Motor neuron (in vitro differentiated cells): Measurements from ENCODE around the gene ST6GALNAC3. TPM values are rescaled to one million over a fixed set of nuclear protein-coding genes. Genes with fewer than 3 reads are reported as not detected.
"Not testable (repeated sequence)": the region's sequence is repeated elsewhere in the genome, so short reads cannot be mapped to it uniquely, and the experiment has no call there.

Experiments
- ATAC-seq, 8 experiments: fragments of 200-7000 bp; cut with Tn5 transposase; replicated peaks in 6 of 8; 2 replicates each; pipeline ENCODE4 v1.8.0; 2021; ENCODE audit warnings: mild to moderate bottlenecking in 8 of 8, moderate library complexity in 8 of 8
- H3K27ac ChIP-seq, 2 donors: fragments of 250-450 bp; sonication (Bioruptor Pico); 2 replicates each; pipeline ENCODE4 v1.9.0; 2021; ENCODE audit warnings: antibody characterized with exemption in 2 of 2, mild to moderate bottlenecking in 2 of 2, moderate library complexity in 1 of 2
- H3K4me1 ChIP-seq, 2 donors: fragments of 250-450 bp; sonication (Bioruptor Pico); replicated peaks in 1 of 2; 2 replicates each; pipeline ENCODE4 v1.6.1; 2021; ENCODE audit warnings: antibody characterized with exemption in 2 of 2, mild to moderate bottlenecking in 2 of 2, moderate library complexity in 1 of 2
- H3K4me3 ChIP-seq, 5 donors: fragments of 250-450 bp; sonication (Bioruptor Pico); 2 replicates each; pipeline ENCODE4 v1.9.0; 2021; ENCODE audit warnings: antibody characterized with exemption in 5 of 5, mild to moderate bottlenecking in 5 of 5, moderate library complexity in 4 of 5
- WGBS, 10 experiments: fragments of 450-650 bp; shearing (Covaris generic); methylation state at CpG; one replicate each; pipeline ENCODE4 v1.0.0; 2022; 5-methylcytosine and 5-hydroxymethylcytosine counted together
- in situ Hi-C, 9 experiments: fragments of 400-800 bp; cut with MboI; loops; one replicate each; pipeline ENCODE4 v1.15.0; 2021; ENCODE audit warnings: low sequenced_read_pairs in 9 of 9, low pct_unique_long_range_greater_than_20kb in 2 of 9; ENCODE audit not compliant: unreplicated experiment in 9 of 9
- total RNA-seq, 8 experiments: library from RNA; unstranded; fragments of 300-600 nt; gene quantifications; 2 replicates each; pipeline versions ENCODE4 v1.2.3 to v1.2.4, GENCODE V29; 2022

The ST6GALNAC3 gene
- total RNA-seq, 8 experiments from 2014 or later: 0.31 to 39.5 (median 3.9) TPM; not detected in 1

DNA sequence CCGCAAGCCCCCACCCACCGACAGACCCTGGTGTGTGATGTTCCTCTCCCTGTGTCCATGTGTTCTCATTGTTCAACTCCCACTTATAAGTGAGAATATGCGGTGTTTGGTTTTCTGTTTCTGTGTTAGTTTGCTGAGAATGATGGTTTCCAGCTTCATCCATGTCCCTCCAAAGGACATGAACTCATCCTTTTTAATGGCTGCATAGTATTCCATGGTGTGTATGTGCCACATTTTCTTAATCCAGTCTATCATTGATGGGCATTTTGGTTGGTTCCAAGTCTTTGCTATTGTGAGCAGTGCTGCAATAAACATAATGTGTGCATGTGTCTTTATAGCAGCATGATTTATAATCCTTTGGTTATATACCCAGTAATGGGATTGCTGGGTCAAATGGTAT, 24.5 kb upstream of the ST6GALNAC3 start:
- H3K27ac ChIP-seq, H3K4me3 ChIP-seq, ATAC-seq, H3K4me1 ChIP-seq, in situ Hi-C loops: not testable (repeated sequence)
- 33 to 100% (median 92%) methylated on average over 1 to 3 of the region's 3 CpGs; no CpG with 5 or more reads in 5 of the 10 experiments for WGBS, 10 experiments

DNA sequence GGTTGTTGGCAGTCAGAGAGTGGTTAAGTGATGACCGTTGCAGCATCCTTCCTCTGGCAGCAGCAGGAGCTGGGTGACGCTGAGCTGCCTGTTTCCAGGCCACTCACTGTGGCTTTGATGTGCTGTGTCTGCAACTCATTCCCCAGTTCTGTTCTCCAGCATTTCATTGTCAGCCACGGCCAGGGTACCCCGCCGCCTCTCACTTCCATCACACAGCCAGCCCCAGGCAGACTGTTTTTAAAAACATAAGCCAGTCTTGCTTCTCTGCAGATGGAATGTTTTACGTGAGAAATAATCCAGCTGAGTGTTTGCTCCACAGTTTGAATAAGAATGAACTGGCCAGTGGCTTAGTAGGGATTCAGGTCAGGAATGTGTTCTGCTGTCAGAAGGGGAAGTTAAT, 21.5 kb upstream of the ST6GALNAC3 start:
- no peak overlapping the region for H3K4me3 ChIP-seq
- in situ Hi-C loops: no loop called here

DNA sequence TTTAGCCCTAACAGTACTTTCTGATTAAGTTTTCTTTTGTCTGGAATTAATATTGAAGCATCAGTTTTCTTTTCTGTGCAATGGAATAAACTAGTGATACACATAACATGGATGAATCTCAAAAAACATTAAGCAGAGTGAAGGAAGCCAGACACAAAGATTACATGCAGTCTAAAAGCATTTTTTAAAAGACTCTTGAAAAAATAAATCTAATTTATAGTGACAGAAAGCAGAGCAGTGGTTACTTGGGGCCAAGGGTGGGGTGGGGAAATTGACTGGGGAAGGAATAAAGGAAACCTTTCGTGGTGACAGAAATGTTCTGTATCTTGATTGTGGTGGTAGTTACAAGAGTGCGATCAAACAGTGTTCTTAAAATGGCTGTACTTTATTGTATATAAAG, 20.2 kb upstream of the ST6GALNAC3 start:
- peaks cover 8 to 12% of the 10 kb centered on the region in 2 donors for H3K4me1 ChIP-seq
- in situ Hi-C loops: no loop called here
- H3K27ac ChIP-seq: no peak overlapping the region
- WGBS, 10 experiments: 6 to 100% (median 82%) methylated on average over 1 to 2 of the region's 2 CpGs; no CpG with 5 or more reads in 2 of the 10 experiments
- no peak for ATAC-seq
- no peak overlapping the region for H3K4me3 ChIP-seq

More for the DNA sequence above, 21.5 kb upstream of the ST6GALNAC3 start:
- Histone ChIP-seq H3K27ac (no peak overlapping the region), H3K4me1 (peaks cover 2 to 6% of the 10 kb centered on the region in 2 donors)
- ATAC-seq: peak in 5 of 8 experiments; percentile 83 to 98 (median 88)
- 10 to 23% (median 19%) methylated on average over 2 to 6 of the region's 6 CpGs; no CpG with 5 or more reads in 5 of the 10 experiments for WGBS, 10 experiments

DNA sequence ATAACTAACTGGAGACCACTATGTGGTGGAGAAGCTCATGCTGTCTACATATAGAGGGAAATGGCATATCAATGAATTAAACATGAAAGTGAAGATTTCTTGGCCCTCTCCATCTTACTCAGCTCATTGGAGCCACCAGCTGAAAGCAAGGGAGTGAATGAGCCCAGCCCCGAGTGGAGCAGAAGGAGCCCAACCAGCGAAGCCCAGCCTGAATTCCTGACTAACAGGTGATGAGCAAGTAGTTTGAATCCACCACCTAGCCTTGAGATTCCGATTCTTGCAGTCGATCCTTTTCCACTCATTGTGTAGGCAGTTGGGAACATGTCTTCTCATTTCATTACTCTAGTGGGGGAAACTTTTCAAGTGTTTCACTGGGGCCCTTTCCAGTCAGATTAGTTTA, 18.6 kb upstream of the ST6GALNAC3 start:
- in situ Hi-C loops: no loop called here
- no peak overlapping the region for H3K27ac ChIP-seq
- H3K4me3 ChIP-seq: no peak overlapping the region
- ATAC-seq: no peak
- 56 to 100% (median 85%) methylated on average over 1 to 4 of the region's 4 CpGs; no CpG with 5 or more reads in 3 of the 10 experiments for WGBS, 10 experiments
- H3K4me1 ChIP-seq: peaks cover 10 to 16% of the 10 kb centered on the region in 2 donors

DNA sequence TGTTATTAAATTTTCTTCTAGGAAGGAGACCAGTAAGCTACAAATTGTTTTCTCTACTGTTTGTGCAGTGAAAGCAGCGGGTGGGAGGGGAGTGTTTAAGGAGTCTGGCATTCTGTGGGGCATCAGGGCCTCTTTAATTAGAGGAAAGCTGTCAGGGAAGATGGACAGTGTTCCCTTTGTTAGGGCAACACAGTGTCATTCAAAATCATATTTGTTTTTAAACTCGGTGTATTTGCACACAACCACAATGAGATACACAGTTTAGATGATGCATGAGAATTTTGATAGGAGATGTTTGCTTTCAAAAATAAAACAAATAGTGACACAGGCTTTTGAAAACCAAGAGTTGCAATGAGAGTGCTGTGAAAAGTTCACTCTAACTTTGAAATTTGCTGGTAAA, 15.1 kb upstream of the ST6GALNAC3 start:
- ATAC-seq: peak in 5 of 8 experiments; percentile 33 to 77 (median 53)
- Histone ChIP-seq H3K27ac (no peak overlapping the region), H3K4me1 (peaks cover 8 to 10% of the 10 kb centered on the region in 2 donors), H3K4me3 (no peak overlapping the region)
- 0 to 89% (median 18%) methylated on average over 1 to 2 of the region's 2 CpGs; no CpG with 5 or more reads in 3 of the 10 experiments for WGBS, 10 experiments
- in situ Hi-C loops: no loop called here

DNA sequence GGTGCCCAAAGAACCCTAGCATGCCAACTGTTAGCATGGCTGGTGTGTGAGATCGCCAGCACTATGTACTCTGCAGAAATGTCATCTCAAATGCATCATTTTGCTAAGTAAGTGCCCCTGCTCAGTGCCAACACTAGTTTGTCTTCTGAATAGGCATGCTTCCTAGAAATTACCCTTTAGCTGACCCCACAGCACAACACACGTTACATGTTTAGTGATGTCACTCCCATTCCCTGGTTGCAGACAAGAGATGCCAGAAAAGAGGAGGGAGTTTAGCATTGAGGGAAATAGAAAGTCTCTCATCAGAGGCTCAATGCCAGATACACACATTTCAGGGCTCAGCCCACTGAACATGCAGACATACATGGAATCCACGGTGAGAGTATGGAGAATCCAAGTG, 9.3 kb upstream of the ST6GALNAC3 start:
- Histone ChIP-seq H3K27ac (no peak overlapping the region), H3K4me1 (peaks cover 5% of the 10 kb centered on the region in 2 donors), H3K4me3 (no peak overlapping the region)
- in situ Hi-C loops: no loop called here
- 0 to 90% (median 71%) methylated on average over 2 to 3 of the region's 3 CpGs; no CpG with 5 or more reads in 3 of the 10 experiments for WGBS, 10 experiments
- ATAC-seq: peak in 5 of 8 experiments; percentile 23 to 97 (median 79)

DNA sequence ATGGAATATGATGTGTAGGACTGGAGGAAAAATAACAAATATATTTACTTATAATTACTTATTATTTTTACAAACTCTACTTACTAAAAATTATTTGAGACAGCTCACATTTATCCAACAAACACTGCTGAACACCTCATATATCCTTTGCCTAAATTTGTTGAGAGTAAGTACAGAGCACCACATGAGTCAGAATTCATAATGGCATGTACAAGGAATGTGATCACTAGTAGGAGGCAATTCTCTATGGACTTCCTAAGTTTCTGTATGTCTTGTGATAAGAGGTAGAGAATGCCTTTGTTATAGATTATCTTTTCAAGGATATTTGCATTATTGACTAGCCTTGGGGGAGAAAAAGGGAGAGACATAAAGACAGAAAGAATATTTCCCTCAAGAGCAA, 8.2 kb upstream of the ST6GALNAC3 start:
- in situ Hi-C loops: no loop called here
- no peak overlapping the region for H3K4me3 ChIP-seq
- H3K27ac ChIP-seq: no peak overlapping the region
- ATAC-seq: no peak
- peaks cover 5% of the 10 kb centered on the region in 2 donors for H3K4me1 ChIP-seq

DNA sequence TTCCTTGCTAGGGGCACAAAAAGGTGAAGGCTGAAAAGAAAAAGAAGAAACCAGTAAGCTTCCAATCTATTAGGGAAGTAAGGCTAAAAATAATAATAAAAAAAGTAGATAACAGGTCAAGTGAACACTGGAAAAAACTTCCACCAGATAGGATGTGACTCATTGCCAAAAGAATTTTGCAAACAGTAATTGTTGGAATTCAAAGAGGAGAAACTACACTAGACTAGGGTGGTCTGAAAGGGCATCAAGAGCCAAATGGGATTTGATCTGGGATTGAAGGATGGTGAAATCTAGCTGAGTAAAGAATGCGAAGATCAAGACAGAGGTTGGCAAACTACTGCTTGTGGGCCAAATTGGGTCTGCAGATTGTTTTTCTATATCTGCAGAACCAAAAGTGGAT, 6.0 kb upstream of the ST6GALNAC3 start:
- Histone ChIP-seq H3K4me3 (no peak overlapping the region), H3K27ac (no peak overlapping the region), H3K4me1 (peaks cover 5% of the 10 kb centered on the region in 2 donors)
- 8 to 100% (median 80%) methylated on average over 1 of the region's 1 CpG; no CpG with 5 or more reads in 1 of the 10 experiments for WGBS, 10 experiments
- in situ Hi-C loops: no loop called here
- ATAC-seq: peak in 1 of 8 experiments; percentile 31

DNA sequence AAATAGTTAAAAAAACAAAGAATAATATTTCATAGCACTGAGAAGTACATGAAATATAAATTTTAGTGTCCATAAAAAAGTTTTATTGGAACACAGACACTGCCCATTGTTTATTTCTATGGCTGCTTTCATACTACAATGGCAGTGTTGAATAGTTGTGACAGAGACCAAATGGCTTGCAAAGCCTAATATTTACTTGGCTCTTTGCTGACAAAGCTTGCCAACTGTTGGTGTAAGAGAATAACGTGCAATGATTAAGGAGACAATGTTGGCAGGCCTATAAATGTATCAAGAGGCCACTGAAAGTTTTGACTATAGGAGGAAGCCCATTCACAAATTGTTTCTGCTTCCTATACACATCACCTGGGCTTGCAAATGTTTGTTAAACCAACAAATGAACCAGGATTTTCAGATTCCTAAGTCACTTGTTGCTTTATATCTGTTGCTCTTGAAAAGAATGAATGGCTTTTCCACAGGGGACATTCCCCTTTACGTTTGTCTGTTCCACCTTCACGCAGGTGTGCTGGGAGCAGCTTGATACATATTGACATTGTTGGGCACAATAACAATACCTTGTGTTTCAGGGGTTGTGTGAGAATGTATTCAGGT, 5.5 kb upstream of the ST6GALNAC3 start:
- WGBS, 10 experiments: 0 to 87% (median 66%) methylated on average over 1 to 3 of the region's 3 CpGs
- no peak overlapping the region for H3K27ac ChIP-seq
- peaks cover 5% of the 10 kb centered on the region in 2 donors for H3K4me1 ChIP-seq
- in situ Hi-C loops: no loop called here
- ATAC-seq: peak in 1 of 8 experiments; percentile 71
- no peak overlapping the region for H3K4me3 ChIP-seq

DNA sequence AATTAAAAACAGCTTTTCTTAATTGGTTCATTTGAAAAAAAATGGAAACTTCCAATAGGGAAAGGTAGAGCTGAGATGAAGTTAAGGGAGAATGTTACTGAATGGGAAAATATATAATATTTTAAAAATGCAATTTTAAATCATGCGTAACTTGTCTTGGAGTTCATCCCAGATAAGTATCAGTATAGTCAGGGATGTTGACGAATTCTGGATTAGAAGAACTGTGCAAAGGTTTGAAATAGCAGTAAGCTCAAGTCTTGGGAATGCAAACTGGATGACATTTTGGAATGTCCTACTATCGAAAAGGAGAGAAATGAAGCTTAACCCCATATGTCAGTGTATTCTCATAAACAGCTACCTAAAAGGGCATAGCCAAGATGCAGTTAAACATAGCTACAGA, 4.0 kb upstream of the ST6GALNAC3 start:
- H3K4me3 ChIP-seq: no peak overlapping the region
- 29 to 100% (median 53%) methylated on average over 2 to 3 of the region's 3 CpGs; no CpG with 5 or more reads in 1 of the 10 experiments for WGBS, 10 experiments
- peaks cover 3% of the 10 kb centered on the region in 2 donors for H3K4me1 ChIP-seq
- no peak overlapping the region for H3K27ac ChIP-seq
- ATAC-seq: no peak
- in situ Hi-C loops: no loop called here

DNA sequence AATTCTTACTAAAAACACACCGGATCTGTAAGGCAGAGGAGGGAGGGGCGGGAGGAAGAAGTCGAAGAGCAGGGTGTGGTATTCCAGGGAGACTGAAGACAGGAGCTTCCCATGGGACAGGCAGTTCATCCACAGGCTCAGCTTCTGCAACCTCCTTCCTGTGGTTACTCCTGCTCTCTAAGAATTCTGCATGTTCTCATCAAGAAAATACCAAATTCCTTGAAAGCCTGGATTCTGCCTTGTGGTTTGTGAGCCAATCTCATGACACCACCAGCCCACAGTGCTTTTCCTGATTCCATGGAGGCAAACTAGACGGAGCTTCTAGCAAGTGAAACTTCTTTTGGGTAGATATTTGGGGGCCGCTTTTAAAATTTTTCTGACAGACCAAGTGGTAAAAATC, 1.1 kb upstream of the ST6GALNAC3 start:
- ATAC-seq: no peak
- in situ Hi-C loops: no loop called here
- H3K27ac ChIP-seq: no peak overlapping the region
- H3K4me3 ChIP-seq: no peak overlapping the region
- peaks cover 4 to 6% of the 10 kb centered on the region in 2 donors for H3K4me1 ChIP-seq
- 57 to 100% (median 84%) methylated on average over 2 to 5 of the region's 5 CpGs; no CpG with 5 or more reads in 3 of the 10 experiments for WGBS, 10 experiments

DNA sequence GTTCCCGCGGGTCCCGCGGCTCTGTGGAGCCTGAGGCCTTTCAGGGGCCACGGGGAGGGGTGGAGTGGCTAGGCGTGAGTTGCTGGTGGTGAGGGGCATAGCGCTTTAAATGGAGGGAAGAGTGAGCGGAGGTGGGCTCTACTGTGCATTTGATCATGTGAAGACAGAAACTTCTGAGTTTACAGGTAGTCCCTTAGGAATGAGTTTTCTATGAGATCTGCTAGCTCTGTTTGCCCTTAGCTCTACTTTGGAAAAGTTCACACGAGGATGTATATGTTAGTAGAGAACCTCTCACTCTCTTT, 593 bp downstream of the ST6GALNAC3 start:
- WGBS, 10 experiments: 0 to 80% (median 24%) methylated on average over 1 to 7 of the region's 9 CpGs; no CpG with 5 or more reads in 3 of the 10 experiments
- no peak for ATAC-seq
- peak overlapping the region; percentile 81 to 98 (median 90) for H3K4me3 ChIP-seq
- in situ Hi-C loops: no loop called here
- peaks cover 4 to 6% of the 10 kb centered on the region in 2 donors for H3K4me1 ChIP-seq
- H3K27ac ChIP-seq: no peak overlapping the region

DNA sequence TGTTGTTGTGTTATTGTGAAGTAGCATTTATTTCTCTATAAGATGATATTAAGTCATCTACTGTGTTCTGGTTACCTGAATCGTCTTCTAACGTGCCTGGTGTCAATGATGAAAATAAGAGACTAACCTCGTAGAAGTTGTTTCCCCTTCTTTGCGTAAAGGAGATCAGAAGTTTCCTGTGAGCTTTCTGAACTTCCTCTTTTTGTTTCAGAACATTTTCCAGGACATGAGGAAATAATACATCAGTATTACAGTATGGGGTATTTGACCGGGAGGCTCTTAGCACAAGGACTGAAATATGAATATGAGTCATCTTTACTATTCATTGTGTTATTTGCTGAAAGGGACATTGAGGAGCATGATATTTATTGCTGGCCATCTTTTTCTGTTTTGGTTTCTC, 1.3 kb downstream of the ST6GALNAC3 start:
- Histone ChIP-seq H3K4me1 (peaks cover 10 to 11% of the 10 kb centered on the region in 2 donors), H3K4me3 (peak overlapping the region in 2 of 5 donors; percentile 90 to 98), H3K27ac (no peak overlapping the region)
- in situ Hi-C loops: no loop called here
- ATAC-seq: no peak
- 50 to 85% (median 62%) methylated on average over 1 to 5 of the region's 5 CpGs; no CpG with 5 or more reads in 3 of the 10 experiments for WGBS, 10 experiments
